PFSK-1 (cell line): ENCODE results near the gene STX12.

Source experiments
- POLR2AphosphoS5 ChIP-seq: IDR thresholded peaks from 2 replicates; pipeline ENCODE4 v1.6.1; 2012; ENCODE audit warnings: low read depth, mild to moderate bottlenecking, control low read depth, low read length, moderate library complexity
- SIN3A ChIP-seq: IDR thresholded peaks from 2 replicates; pipeline ENCODE4 v1.6.1; 2012; ENCODE audit warnings: mild to moderate bottlenecking, low read length, moderate library complexity, borderline replicate concordance; ENCODE audit not compliant: insufficient read depth
- TAF1 ChIP-seq: IDR thresholded peaks from 2 replicates; pipeline ENCODE4 v1.6.1; 2012; ENCODE audit warnings: low read length, control low read depth, borderline replicate concordance; ENCODE audit not compliant: insufficient read depth

GRCh38 chr1:27724961-27725373, 48.1 kb upstream of the STX12 start:
- TF ChIP-seq POLR2AphosphoS5: no peak
- no peak for TF ChIP-seq SIN3A
- no peak for TF ChIP-seq TAF1
